GM18526 (cell line): ENCODE results near the gene RAB10.

Experiments
- POLR2A ChIP-seq: IDR thresholded peaks from 3 replicates; pipeline ENCODE4 v1.6.1; 2011; ENCODE audit not compliant: insufficient read length; ENCODE audit errors: extremely low read depth

Gene RAB10

DNA sequence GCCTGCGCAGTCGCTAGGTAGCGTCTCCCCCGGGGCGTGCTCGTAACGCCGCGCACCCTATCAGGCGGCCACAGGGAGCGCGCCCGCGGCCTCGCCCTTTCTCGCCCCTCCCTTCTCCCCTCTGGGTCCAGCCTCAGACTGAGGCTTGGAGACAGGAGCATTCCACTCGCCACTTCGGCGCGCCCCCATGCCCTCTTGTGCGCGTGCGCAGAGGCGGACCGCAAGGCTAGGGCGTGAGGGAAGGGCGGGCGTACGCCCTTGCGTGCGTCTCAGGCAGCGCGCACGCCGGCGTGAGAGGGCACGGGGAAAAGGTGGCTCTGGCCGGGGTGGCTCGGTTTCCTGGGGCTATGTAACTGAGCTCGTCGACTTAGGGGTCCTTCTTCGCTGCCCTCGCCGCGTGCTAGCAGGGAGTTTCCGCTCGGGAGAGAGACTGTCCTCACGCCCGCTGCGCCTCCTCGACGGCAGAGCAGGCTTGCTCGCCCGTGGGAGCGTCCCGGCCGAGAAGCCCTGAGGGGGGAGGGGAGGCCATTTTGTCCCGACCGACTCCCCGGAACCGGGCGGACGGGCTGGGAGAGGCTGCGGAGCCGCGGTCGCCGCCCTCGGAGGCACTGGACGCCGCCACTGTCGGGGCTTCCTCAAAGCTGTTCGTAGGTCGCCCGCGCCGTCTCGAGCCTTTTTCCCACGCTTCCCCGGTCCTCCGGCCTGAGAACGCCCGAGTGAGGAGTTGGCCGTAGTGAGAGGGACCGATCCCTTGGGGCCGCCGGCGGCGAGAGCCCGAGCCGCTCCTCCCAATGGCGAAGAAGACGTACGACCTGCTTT is at the start of gene RAB10:
RAB10 (plus strand) TSS at position 267 of the 819 bp plus-strand sequence; CDS start at position 792, 525 bp downstream.
- peak; percentile 94 for TF ChIP-seq POLR2A

DNA sequence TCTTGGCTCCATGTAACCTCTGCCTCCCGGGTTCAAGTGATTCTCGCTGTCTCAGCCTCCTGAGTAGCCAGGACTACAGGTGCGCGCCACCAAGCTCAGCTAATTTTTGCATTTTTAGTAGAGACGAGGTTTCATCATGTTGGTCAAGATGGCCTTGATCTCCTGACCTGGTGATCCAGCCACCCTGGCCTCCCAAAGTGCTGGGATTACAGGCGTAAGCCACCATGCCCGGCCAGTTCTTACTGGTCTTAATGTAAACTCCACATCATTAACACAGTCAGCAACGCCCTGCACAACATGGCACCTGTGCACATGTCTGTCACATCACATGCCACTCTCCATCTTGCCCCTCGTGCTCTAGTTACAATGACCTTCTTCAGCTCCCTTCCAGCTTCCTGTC is 45.8 kb upstream of the RAB10 start:
- no peak for TF ChIP-seq POLR2A

DNA sequence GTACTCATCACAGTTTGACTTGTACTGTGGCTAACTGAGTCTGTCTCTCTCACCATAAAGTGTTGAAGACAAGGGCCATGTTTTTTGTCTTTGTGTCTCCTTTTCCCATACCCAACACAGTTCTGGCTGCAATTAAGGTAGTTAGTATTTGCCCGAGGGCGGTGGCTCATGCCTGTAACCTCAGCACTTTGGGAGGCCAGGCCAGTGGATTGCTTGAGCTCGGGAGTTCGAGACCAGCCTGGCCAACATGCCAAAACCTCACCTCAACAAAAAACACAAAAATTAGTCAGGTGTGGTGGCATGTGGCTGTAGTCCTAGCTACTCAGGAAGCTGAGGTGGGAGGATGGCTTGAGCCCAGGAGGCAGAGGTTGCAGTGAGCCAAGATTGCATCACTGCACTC is 44.7 kb upstream of the RAB10 start:
- TF ChIP-seq POLR2A: no peak

DNA sequence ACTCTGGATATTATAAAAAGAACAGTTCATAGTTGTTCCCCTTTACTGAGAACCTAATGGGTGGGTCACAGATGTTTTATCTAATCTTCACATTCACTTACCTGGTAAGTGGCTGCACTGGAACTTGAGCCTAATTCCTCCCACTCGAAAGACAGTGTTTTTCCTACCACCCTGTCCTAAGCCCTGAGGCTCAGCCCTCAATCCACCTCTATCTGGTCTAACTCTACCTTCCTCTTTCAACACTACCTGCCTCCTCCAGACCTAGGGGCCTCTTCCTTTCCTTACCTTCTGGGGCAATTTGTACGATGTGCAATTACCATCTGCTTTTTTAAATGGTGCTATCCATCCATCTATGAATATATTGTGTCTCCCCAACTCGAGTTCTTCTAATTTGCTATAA is 41.9 kb upstream of the RAB10 start:
- no peak for TF ChIP-seq POLR2A

DNA sequence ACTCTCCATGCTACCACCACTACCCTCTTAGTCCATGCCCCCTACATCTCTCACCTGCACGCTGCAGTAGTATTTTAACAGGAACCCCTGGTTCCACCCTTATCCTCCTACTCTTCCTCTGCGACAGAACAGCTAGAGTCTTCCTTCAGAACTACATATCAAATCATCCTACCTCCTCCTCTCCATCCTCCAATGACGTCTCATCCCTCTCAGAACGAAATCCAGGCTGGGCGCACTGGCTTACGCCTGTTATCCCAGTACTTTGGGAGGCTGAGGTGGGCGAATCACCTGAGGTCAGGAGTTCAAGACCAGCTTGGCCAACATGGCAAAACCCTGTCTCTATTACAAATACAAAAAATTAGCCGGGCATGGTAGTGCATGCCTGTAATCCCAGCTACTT is 41.3 kb upstream of the RAB10 start:
- no peak for TF ChIP-seq POLR2A

DNA sequence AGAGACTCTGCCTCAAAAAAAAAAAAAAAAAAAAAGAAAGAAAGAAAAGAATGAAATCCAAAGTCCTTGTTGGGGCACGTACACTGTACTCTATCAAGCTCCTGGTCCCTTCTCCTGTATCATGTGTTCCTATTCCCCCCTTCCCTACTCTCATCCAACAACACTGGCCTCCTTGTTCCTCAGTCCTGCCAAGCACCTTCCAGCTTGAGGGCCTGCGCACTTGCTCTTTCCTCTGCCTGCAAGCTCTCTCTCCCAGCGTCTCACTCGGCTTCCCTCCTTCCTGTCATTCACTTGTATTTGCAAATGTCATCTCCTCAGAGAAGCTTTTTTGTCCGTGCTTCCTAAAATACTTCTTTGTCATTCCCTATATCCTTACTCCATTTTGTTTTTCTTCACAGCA is 40.8 kb upstream of the RAB10 start:
- no peak for TF ChIP-seq POLR2A

DNA sequence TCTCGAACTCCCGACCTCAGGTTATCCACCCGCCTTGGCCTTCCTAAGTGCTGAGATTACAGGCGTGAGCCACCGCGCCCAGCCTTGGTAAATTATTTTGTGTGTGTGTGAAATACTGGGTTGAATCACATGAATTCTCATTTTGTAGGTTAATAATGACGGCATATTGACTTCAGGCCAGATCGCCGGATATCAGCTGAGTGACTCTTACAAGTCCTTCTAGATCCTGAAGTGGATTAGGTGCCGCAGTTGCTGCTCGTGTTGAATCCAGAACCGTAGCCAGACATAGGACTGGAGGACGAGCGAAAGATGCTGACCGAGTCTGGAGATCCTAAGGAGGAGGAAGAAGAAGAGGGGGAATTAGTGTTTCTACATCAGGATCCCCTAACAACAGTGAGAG is 39.4 kb upstream of the RAB10 start:
- no peak for TF ChIP-seq POLR2A

DNA sequence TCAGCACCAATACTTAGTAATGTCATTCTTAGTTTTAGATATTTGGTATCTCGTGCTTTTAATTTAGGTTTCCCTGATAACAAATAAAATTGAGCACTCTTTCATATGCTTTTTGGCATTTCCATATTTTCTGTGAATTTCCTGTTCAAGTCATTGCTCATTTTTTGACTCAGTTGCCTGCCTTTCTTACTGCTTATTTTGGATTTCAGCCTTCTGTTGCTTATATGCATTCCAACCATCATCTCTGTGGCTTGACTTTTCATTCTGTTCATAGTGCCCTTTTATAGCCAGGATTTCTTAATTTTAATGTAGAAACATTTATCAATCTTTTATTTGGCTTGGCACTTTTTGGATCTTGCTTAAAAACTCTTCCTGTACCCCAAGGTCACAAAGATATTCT is 37.0 kb upstream of the RAB10 start:
- no peak for TF ChIP-seq POLR2A

DNA sequence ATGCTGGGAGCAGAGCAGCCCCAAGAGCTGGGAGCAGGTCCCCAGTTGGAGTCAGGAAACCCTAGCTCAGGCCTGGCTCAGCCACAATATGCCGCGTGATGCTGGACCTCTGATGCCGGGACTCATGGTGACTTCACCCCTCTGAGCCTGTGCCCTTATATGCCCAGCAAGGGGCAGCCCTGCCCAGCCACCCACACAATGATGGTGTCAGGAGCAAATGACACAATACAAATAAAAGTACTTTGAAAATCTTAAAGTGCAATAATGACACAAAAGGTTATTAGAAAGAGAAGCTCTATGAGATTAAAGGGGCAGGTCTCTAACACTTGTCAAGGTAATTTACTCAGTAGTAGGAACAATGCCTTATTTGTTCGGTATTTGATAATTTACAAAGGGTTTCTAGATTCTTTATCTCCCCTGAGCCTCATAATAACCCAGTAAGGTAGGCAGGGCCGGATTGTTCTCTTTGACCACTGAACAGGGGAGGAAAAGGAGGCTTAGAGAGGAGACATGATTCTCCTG is 33.3 kb upstream of the RAB10 start:
- TF ChIP-seq POLR2A: no peak

DNA sequence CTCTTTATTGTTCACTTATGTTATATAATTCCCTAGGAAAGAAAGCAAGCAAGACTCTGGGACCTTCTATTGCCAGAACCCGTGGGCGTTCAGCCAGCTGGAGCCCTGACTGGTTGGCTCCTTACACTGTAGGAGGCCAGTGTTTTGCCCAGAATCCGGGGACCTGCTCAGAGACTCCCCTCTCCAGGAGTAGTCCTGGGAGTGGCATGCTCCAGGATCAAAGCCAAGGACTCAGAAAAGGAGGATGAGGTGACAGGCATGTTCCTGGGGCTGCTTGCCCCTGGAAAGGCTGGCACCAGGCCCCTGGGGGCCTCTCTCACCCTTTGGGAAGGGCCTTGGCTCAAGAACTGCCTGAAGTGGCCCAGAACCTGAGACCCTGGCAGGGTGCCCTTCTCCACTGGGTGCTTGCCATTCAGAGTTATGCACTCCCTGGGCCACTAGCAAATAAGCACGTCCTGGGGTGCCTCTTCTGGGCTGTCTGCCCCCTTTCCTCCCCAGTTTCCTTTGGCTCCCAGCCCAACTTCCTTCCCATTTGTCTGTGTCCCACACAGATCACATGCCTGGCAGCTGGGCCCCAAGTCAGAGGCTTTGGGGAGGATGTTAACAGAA is 32.0 kb upstream of the RAB10 start:
- no peak for TF ChIP-seq POLR2A

DNA sequence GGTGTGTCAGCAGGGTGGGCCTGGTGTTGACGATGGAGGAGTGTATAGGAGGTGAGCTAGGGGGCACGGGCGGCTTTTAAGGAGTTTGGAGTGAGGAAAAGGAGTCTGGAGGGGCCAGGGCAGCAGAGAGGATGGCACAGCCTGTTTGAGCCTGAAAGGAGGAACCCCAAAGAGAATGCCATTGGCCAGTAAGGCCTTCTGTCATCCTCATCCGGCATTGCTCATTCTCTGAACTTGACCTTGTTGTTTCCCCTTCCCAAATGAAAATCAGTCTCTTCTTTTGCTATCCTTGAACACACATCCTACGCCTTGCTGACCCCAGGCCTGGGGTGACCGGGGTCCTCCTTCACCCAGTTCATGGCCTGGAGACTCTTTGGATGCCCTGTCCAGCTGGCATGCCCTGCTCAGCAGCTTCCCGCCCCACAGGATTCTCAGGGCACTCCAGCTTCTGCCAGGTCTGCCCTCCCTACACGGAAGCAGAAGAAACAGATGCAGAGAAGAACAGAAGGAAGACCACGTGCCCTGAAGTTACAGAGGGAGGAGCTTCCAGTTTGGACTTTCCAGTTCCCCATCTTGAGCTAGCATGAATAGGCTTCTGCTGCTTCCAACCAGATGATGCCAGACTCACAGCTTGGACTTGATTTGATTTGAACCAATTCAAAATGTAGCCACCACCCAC is 31.1 kb upstream of the RAB10 start:
- no peak for TF ChIP-seq POLR2A

DNA sequence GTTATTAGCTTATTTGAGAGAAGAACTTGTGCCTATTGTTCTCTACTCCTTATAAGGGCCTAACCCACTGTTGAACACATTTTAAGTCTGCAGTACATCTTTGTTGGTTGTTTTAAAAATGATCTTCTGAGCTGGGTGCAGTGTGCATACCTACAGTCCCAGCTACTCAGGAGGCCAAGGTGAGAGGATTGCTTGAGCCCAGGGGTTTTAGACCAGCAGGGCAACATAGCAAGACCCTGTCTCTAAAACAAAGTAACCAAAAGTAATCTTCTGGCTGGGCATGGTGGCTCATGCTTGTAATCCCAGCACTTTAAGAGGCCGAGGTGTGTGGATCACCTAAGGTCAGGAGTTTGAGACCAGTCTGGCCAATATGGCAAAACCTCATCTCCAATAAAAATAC is 25.8 kb upstream of the RAB10 start:
- TF ChIP-seq POLR2A: no peak

DNA sequence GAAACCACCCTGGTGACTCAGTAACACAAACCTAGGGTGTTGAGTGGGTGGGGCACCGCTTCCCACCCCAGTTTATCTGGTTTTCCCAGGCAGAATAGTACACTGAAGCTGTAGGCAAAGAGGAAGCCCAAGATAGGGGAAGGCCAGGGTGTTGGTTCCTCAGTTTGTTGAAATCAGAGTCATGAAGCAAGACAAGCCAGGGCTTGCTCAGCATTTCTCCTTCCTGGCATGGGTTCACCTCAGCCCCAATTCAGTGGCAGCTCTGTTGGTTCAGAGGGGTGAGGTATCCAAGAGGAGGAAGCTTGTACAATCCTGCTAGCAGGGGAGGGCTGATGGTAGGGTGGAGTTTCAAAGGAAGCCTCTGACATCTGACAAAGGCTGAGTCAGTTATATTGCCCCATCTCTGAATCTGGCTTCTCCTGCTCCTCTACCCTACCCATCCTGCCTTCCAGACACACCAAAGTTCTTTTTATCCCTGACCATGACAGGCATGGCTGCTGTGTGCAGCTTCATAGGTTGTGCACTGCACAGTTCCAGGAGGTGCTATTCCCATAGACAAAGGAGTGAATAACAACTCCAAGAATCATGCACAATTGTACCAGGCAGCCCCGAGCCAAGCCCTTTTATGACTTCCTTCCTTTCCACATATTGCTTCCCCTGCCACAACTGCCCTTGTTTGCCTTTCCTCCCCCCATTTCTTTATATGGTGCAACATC is 24.9 kb upstream of the RAB10 start:
- no peak for TF ChIP-seq POLR2A

DNA sequence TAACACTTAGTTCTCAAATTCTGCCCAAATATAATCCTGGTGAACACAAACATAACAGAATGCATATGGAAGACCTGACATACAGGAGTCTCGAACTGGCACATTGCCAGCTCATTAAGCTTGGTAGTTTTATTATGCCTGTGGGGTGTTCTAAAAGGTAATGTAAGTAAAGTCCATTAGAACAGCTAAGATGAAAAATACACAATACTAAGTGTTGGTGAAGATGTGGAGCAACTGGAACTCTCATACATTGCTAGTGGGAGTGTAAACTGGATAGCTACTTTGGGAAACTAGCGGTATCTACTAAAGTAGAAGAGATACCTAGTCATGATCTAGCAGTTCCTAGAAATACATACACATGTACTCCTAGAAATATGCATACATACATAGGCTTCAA is 24.3 kb upstream of the RAB10 start:
- no peak for TF ChIP-seq POLR2A

DNA sequence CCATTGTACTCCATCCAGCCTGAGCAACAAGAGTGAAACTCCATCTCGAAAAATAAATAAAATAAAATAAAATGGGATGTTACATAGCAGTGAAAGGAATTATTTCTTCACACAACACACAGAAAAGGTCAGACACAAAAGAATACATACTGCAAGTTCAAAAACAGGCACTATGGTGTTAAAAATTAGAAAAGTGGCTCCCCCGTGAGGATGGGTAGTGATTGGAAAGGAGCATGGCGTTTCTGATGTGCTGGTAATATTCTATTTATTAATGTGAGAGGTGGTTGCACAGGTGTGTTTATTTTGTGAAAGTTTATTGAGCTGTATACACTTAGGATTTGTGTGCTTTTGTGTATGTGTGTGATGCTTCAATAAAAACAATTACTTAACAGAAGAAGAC is 22.9 kb upstream of the RAB10 start:
- no peak for TF ChIP-seq POLR2A
